Stimulated activated naive CD8-positive, alpha-beta T cell treated with anti-CD3 and anti-CD28 coated beads, Interleukin-15, amount 100 ng/mL, for 72 hours (primary cell): ENCODE results near the gene KDSR.

ENCODE experiments used
- ATAC-seq: fragments of 150-1000 bp; cut with Tn5 transposase; 2 replicates; pipeline ENCODE4 v1.10.0; 2021; ENCODE audit warnings: mild to moderate bottlenecking, moderate library complexity
- DNase-seq, 2 donors: peaks; one replicate each; pipeline ENCODE4 v3.0.0; 2021 to 2022
- H3K27ac Mint-ChIP-seq, 2 donors: one replicate each; pipeline ENCODE4 v1.8.0; 2022; ENCODE audit warnings: mild to moderate bottlenecking in 2 of 2, mixed read lengths in 2 of 2, moderate library complexity in 2 of 2
- H3K27me3 Mint-ChIP-seq: one replicate; pipeline ENCODE4 v1.8.0; 2022; ENCODE audit warnings: mixed read lengths
- H3K4me1 Mint-ChIP-seq: one replicate; pipeline ENCODE4 v1.8.0; 2022; ENCODE audit warnings: mild to moderate bottlenecking, mixed read lengths
- H3K4me3 Mint-ChIP-seq, 2 donors: one replicate each; pipeline ENCODE4 v1.8.0; 2022; ENCODE audit warnings: mild to moderate bottlenecking in 2 of 2, mixed read lengths in 2 of 2, moderate library complexity in 1 of 2
- H3K9me3 Mint-ChIP-seq, 2 donors: one replicate each; pipeline ENCODE4 v1.8.0; 2022; ENCODE audit warnings: mixed read lengths in 2 of 2

Gene KDSR

GRCh38 chr18:63306819-63307550 is 60.0 kb downstream of the KDSR start:
- H3K27me3 Mint-ChIP-seq, result no peaks in the 10 kb centered on the region
- peak overlapping the region in 1 of 2 donors; percentile 42 for H3K4me3 Mint-ChIP-seq
- no peaks in the 10 kb centered on the region for H3K9me3 Mint-ChIP-seq
- DNase-seq (no peak), ATAC-seq (no peak)
- peaks cover 92% of the 10 kb centered on the region for H3K4me1 Mint-ChIP-seq
- H3K27ac Mint-ChIP-seq, result peak overlapping the region in 1 of 2 donors; percentile 55

GRCh38 chr18:63306249-63306648 is 60.8 kb downstream of the KDSR start:
- Mint-ChIP-seq H3K27me3 (no peaks in the 10 kb centered on the region), H3K4me3 (peak overlapping the region in 1 of 2 donors; percentile 1), H3K9me3 (no peaks in the 10 kb centered on the region), H3K27ac (no peak overlapping the region), H3K4me1 (peaks cover 92% of the 10 kb centered on the region)
- DNase-seq (no peak), ATAC-seq (no peak)

GRCh38 chr18:63303547-63303946 is 63.5 kb downstream of the KDSR start:
- H3K27me3 Mint-ChIP-seq, result no peaks in the 10 kb centered on the region
- H3K4me1 Mint-ChIP-seq, result peaks cover 94% of the 10 kb centered on the region
- peak overlapping the region; percentile 21 to 31 for H3K4me3 Mint-ChIP-seq
- H3K27ac Mint-ChIP-seq, result peak overlapping the region in 1 of 2 donors; percentile 37
- DNase-seq, result no peak
- no peaks in the 10 kb centered on the region for H3K9me3 Mint-ChIP-seq
- no peak for ATAC-seq

DNA sequence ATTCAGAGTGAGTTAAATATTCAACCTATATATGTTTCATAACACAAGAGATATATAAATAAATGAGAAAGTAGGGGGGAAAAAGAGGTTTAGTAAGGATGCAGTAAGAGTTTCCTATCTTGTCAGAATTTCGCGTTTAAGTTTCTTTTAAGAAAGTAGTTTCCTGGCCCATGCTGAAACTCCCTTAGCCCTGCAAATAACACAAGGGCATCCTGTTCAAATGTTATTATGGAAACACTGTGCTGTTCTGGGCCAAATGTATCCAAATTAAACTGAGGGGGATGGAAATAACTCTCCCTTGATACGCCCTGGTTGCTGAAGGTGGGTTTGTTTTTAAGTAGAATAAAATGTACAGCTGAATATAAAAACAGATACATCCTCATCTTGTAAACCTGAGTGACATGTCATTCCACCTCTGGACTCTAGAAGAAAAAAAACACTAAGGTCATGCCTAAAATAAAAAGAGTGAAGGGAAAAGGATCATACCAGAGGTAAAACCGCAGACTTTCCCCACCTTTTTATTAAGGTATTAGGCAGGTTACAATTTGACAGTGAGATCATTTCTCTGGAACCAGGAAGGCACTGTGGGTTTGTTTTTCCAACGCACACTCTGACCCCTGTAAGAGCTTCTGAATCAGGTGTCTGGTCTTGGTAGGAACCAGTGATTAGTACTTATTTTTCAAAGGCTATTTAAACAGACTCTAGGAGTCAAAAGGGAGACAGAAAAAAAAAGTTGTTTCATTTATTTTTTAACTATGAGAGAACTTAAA is 64.2 kb downstream of the KDSR start:
- Mint-ChIP-seq H3K4me3 (peak overlapping the region; percentile 67 to 74), H3K27me3 (no peaks in the 10 kb centered on the region), H3K27ac (peak overlapping the region; percentile 55 to 93), H3K9me3 (no peaks in the 10 kb centered on the region), H3K4me1 (peaks cover 96% of the 10 kb centered on the region)
- DNase-seq (no peak), ATAC-seq (peak; percentile 41)

GRCh38 chr18:63302220-63302619 is 64.8 kb downstream of the KDSR start:
- H3K9me3 Mint-ChIP-seq, result no peaks in the 10 kb centered on the region
- H3K4me1 Mint-ChIP-seq, result peaks cover 94% of the 10 kb centered on the region
- no peak for ATAC-seq
- peak overlapping the region; percentile 22 to 93 for H3K27ac Mint-ChIP-seq
- DNase-seq, result no peak
- no peaks in the 10 kb centered on the region for H3K27me3 Mint-ChIP-seq
- H3K4me3 Mint-ChIP-seq, result peak overlapping the region; percentile 57 to 74

GRCh38 chr18:63301434-63301833 is 65.6 kb downstream of the KDSR start:
- H3K27ac Mint-ChIP-seq, result peak overlapping the region; percentile 9 to 74
- ATAC-seq (no peak), DNase-seq (no peak)
- no peaks in the 10 kb centered on the region for H3K27me3 Mint-ChIP-seq
- H3K4me3 Mint-ChIP-seq, result peak overlapping the region in 1 of 2 donors; percentile 74
- no peaks in the 10 kb centered on the region for H3K9me3 Mint-ChIP-seq
- peaks cover 90% of the 10 kb centered on the region for H3K4me1 Mint-ChIP-seq

- Mint-ChIP-seq H3K4me3 (peak overlapping the region; percentile 74 to 75), H3K9me3 (no peaks in the 10 kb centered on the region), H3K4me1 (peaks cover 86% of the 10 kb centered on the region), H3K27me3 (no peaks in the 10 kb centered on the region), H3K27ac (peak overlapping the region; percentile 93 to 95)
- peak in 1 of 2 donors; percentile 63 for DNase-seq
- peak; percentile 93 for ATAC-seq
These were observed 66.9 kb downstream of the KDSR start for GRCh38 chr18:63299837-63300745.

GRCh38 chr18:63298400-63299365 is 68.3 kb downstream of the KDSR start:
- Mint-ChIP-seq H3K4me1 (peaks cover 72% of the 10 kb centered on the region), H3K9me3 (no peaks in the 10 kb centered on the region), H3K27ac (peak overlapping the region; percentile 31 to 95), H3K4me3 (peak overlapping the region; percentile 74 to 75), H3K27me3 (no peaks in the 10 kb centered on the region)
- ATAC-seq (no peak), DNase-seq (no peak)

DNA sequence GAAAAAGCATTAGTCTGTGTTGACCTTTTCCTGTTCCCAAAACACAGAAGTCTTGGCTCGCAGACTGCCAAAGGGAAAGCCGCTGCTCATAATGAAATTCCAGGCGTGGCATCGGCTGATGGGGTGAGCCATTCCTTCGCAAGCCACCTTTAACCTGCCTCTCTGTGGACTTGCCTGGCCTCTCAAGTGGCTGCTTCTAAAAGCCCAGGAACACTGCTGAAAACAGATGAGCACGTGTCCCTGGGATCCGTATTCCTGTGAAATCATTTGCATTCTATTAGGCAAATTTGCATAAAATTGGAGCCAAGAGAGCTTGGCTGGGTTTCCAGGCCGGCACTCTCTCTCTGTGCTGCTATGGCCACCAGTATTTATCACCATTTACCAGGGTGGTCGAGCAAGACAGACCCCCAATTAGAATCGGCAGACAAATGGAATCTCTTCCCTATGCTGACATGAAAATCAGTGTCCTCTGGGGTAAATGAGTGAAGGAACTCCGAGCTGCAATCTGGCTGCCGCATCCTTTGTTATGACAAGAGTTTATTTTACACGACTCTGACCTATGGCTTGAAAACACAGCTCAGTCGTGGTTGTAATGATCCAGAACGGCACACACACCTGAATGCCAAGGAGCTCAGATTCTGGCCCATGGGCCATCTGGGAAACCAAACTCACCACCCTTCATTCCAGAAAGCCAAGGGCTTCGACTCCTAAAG is 69.2 kb downstream of the KDSR start:
- no peak for ATAC-seq
- no peaks in the 10 kb centered on the region for H3K9me3 Mint-ChIP-seq
- no peaks in the 10 kb centered on the region for H3K27me3 Mint-ChIP-seq
- no peak overlapping the region for H3K4me3 Mint-ChIP-seq
- no peak for DNase-seq
- H3K27ac Mint-ChIP-seq, result no peak overlapping the region
- H3K4me1 Mint-ChIP-seq, result peaks cover 64% of the 10 kb centered on the region

GRCh38 chr18:63293935-63294334 is 73.1 kb downstream of the KDSR start:
- ATAC-seq (no peak), DNase-seq (no peak)
- Mint-ChIP-seq H3K9me3 (no peaks in the 10 kb centered on the region), H3K27ac (no peak overlapping the region), H3K4me1 (peaks cover 25% of the 10 kb centered on the region), H3K27me3 (no peaks in the 10 kb centered on the region), H3K4me3 (peak overlapping the region; percentile 62 to 70)

DNA sequence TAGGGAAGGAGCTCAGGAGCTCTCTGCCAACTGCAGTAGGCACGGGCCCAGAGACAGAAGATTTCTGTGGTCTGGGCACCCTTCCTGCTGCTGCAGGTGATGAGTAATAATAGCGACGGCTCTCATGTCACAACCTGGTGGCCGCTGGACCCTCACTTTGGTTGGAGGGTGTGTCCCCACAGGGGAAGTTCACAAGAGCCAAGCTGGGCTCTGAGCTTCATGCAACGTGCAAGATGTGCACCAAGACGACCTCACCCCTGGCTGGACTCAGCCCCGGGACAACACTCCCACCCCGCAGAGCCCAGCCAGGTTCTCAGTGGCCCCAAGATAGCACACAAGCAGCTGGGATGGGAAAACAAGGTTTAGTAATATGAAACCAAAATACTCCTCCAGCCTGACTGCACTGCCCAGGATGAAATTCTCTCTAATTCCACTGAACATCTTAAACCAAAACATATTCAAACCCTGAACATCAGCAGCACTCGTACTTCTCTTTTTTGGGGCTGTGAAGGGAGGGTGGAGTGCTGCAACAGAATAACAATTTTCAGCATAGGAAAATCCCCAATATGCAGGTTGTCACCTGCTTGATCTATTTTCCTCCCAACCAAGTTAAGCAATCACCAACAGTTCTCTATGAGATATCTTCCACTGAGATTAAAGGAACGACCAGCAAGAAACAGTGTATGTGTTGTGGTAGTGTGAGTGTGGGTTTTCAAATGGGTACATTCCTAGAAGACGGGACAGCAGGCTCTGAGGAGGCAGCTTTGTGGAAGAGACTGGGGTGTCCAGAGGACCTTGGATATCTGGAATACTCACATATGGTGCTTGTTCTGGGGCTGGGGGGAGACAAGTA is 73.9 kb downstream of the KDSR start:
- Mint-ChIP-seq H3K4me1 (peaks cover 16% of the 10 kb centered on the region), H3K27ac (peak overlapping the region; percentile 8 to 89), H3K4me3 (peak overlapping the region; percentile 27 to 70), H3K9me3 (no peaks in the 10 kb centered on the region), H3K27me3 (no peaks in the 10 kb centered on the region)
- DNase-seq (peak; percentile 21 to 52), ATAC-seq (peak; percentile 91)

DNA sequence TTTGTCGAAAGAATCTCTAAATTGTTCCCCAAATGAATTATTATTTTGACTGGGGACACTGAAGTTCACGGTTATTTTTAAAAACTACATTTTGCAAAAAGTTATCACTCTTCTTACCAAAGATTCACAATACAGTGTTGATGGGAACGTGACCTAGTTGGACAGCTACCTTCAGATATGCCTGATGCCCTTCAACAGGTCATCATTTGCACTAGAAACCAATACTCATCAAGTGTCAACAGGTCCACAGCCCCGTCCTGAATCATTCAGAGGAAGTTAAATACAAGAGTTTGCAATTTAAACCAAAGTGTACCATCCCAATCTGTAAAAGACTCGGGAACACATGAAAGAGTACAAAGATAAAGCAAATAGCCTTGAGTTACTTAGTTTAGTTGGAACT is 75.7 kb downstream of the KDSR start:
- Mint-ChIP-seq H3K9me3 (no peaks in the 10 kb centered on the region), H3K4me3 (peak overlapping the region in 1 of 2 donors; percentile 54), H3K4me1 (peaks cover 5% of the 10 kb centered on the region), H3K27me3 (no peaks in the 10 kb centered on the region), H3K27ac (no peak overlapping the region)
- DNase-seq (no peak), ATAC-seq (no peak)

- H3K4me1 Mint-ChIP-seq, result peaks cover 3% of the 10 kb centered on the region
- peak overlapping the region in 1 of 2 donors; percentile 57 for H3K27ac Mint-ChIP-seq
- peak overlapping the region; percentile 18 to 54 for H3K4me3 Mint-ChIP-seq
- DNase-seq (no peak), ATAC-seq (peak; percentile 45)
- H3K27me3 Mint-ChIP-seq, result no peaks in the 10 kb centered on the region
- H3K9me3 Mint-ChIP-seq, result no peaks in the 10 kb centered on the region
These were observed 76.2 kb downstream of the KDSR start for GRCh38 chr18:63290821-63291200.
